PFSK-1 (cell line): ENCODE data around the gene NOXA1.

Source experiments
- FOXP2 ChIP-seq: optimal IDR thresholded peaks from 2 replicates; pipeline ENCODE3; 2011; ENCODE audit warnings: borderline replicate concordance, control low read depth, inconsistent platforms; ENCODE audit not compliant: insufficient read depth; ENCODE audit errors: extremely low read length, extremely low read depth
- POLR2AphosphoS5 ChIP-seq: IDR thresholded peaks from 2 replicates; pipeline ENCODE4 v1.6.1; 2012; ENCODE audit warnings: low read depth, mild to moderate bottlenecking, control low read depth, low read length, moderate library complexity
- REST ChIP-seq, 2 experiments: IDR thresholded peaks; 2 replicates each; pipeline versions ENCODE4 v1.6.1 to v1.8.0; 2011 to 2012; ENCODE audit warnings: low read depth in 2 of 2, low read length in 2 of 2, control low read depth in 1 of 2, inconsistent platforms in 1 of 2, mild to moderate bottlenecking in 1 of 2, moderate library complexity in 1 of 2; ENCODE audit not compliant: insufficient read depth in 1 of 2
- SIN3A ChIP-seq: IDR thresholded peaks from 2 replicates; pipeline ENCODE4 v1.6.1; 2012; ENCODE audit warnings: mild to moderate bottlenecking, low read length, moderate library complexity, borderline replicate concordance; ENCODE audit not compliant: insufficient read depth
- TAF1 ChIP-seq: IDR thresholded peaks from 2 replicates; pipeline ENCODE4 v1.6.1; 2012; ENCODE audit warnings: low read length, control low read depth, borderline replicate concordance; ENCODE audit not compliant: insufficient read depth

NOXA1 gene

GRCh38 chr9:137390553-137391410, 32.4 kb upstream of the NOXA1 start:
- TF ChIP-seq FOXP2: no peak
- TF ChIP-seq SIN3A: no peak
- TF ChIP-seq POLR2AphosphoS5: no peak

DNA sequence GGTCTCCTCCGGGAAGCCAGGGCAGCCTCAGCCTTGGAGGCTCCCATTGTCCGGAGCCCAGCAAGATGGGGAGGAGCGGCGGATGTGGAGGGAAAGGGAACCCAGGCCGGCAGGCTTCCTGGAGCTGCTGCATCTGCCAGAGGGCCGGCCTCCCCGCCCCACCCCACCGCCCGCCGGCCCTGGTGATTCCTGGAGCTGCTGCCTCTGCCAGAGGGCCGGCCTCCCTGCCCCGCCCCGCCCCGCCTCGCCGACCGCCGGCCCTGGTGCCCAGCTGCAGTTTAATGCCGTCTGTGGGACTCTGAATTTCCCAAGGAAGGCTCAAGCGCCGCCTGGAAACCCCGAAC, 31.8 kb upstream of the NOXA1 start:
- no peak for TF ChIP-seq FOXP2
- no peak for TF ChIP-seq SIN3A
- no peak for TF ChIP-seq POLR2AphosphoS5
- TF ChIP-seq TAF1: no peak
- no peak for TF ChIP-seq REST (IDR thresholded peaks at IDR 0.05; ENCODE audit: insufficient read depth in 1 of 2, low read depth in 2 of 2, low read length in 2 of 2)

DNA sequence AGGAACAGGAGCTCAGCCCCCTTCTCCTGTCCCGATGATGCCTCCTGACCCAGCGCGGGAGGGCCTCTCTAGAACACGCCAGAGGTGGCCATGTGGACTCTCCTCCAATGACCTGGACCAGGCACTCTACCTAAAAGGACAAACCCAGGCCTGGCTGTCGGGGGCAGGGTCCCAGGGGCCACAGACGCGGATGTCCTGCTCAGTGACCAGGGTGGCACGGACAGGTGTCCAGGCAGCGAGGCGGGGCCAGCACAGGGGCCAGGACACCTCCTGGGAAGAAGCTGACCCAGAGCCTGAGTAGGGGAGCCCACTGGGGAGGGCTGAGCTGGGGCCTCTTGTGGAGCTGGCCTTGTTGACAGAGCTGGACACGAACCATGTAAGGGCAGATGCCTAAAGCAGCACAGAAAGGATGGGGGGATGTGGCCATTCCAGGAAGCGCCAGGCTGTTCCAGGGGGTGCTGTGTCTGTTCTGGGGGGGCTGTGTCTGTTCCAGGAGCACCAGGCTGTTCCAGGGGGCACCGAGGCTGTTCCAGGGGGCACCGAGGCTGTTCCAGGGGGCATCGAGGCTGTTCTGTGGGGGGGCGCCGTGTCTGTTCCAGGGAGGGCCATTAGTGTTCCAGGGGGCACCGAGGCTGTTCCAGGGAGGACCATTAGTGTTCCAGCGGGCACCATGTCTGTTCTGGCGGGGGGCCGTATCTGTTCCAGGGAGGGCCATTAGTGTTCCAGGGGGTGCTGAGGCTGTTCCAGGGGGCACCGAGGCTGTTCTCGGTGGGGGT, 30.8 kb upstream of the NOXA1 start:
- no peak for TF ChIP-seq POLR2AphosphoS5
- TF ChIP-seq FOXP2: no peak
- no peak for TF ChIP-seq SIN3A
- no peak for TF ChIP-seq REST (IDR thresholded peaks at IDR 0.05; ENCODE audit: insufficient read depth in 1 of 2, low read depth in 2 of 2, low read length in 2 of 2)
- no peak for TF ChIP-seq TAF1

DNA sequence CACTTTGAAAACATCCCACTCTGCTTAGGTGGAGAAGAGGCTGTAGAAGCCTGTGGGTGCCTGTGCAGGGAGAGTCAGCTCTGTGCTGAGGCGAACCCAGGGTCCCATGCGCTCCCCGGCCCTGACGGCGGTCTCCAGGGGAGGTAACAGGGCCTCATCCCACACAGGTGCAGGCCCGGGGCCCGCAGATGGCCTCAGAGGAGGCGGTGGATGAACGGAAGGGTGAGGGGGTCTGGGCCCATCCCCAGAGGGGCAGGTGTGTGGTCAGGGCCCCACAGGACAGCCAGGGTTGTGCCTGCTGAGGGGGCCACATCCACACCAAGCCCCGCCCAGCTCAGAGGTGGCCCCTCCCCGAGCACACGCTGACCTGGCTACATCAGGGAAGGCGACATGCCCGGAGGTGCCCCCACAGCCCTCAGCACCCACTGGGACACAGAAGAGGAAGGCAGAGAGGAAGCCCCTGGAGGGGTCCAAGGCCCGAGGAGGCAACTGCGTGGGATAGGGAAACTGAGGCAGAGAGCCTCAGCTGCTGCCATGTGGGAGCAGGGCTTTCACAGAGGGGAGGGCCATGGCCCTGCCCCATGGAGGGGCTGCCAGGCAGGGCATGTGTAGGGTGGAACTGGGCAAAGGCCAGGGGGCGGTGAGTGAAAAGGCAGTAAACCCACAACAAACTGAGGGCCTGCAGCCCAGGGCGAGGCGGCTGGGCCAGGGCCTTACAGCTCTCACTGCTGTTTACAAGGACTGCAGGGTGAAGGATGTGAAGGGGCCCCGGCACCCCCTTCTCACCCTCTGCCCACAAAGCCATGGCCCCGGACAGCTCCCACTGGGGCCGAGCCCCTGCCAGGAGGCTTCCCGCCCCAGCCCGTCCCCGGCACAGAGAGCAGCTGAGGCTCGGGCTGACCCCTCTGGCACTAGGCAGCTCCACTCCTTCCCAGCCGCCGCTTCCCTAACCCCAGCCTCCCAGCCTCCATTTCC, 29.7 kb upstream of the NOXA1 start:
- TF ChIP-seq REST (IDR thresholded peaks at IDR 0.05; ENCODE audit: insufficient read depth in 1 of 2, low read depth in 2 of 2, low read length in 2 of 2): no peak
- TF ChIP-seq TAF1: no peak
- no peak for TF ChIP-seq FOXP2
- no peak for TF ChIP-seq POLR2AphosphoS5
- no peak for TF ChIP-seq SIN3A

DNA sequence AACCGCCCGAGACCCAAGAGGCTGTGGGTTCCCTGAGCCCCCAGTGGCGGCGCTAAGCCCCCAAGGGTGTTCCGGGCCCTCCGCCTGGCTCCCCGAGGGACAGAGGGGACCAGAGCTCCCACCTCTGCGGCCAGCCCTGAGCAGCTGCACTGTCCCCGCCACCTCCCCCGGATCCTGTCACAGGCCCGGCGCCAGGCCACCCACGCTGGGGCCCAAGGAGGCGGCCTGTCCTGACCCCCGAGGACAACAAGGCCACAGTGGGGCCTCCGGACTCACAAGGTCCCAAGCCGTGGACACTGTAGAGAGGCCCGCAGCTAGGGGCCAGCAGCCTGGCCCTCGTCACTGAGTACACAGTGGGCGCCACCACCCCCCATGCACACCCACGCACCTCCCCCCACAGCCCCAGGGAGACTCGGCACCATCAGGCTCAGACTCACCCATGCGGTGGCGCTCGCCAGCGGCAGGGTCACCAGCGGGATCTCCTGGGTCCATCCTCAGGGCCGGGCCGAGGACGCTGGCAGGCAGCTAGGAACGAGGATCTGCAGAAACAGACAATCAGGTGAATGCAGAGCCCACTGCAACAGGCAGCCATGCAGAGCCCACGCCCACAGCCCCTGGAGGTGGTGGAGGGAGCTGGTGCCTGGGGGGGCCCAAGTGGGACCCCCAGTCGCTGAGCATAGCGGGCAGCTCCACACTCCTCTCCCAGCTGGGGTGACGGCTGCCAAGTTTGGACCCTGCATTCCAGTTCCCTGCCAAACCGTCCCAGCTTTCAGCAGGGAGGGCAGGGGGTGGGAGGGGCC, 28.1 kb upstream of the NOXA1 start:
- TF ChIP-seq POLR2AphosphoS5: no peak
- no peak for TF ChIP-seq REST (IDR thresholded peaks at IDR 0.05; ENCODE audit: insufficient read depth in 1 of 2, low read depth in 2 of 2, low read length in 2 of 2)
- no peak for TF ChIP-seq SIN3A
- no peak for TF ChIP-seq FOXP2
- no peak for TF ChIP-seq TAF1
